ENCODE data around the gene ADCY9.
"Not testable (repeated sequence)": the region's sequence is repeated elsewhere in the genome, so short reads cannot be mapped to it uniquely, and the experiment has no call there.

Gene ADCY9

DNA sequence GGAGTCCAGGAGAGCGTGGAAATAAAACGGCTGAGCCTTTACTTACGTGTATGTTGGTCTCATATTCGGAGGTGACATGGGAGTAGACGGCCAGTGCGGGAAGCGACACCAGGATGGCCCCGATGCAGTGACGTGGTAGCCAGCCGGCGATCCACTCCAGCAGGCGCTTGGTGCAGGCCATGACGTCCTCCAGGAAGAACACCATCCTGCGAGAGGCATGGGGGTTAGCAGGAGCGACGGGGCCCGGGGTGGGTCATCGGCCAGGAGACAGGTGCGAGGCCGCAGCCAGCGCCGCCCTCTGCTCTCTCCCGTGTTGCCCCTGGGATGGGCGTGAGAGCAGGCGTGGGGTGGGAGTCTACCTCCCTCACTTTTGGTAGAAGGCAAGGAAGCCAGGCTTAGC is 137.2 kb downstream of the ADCY9 start:
- no peak for DNase-seq (ENCODE audit: low read depth, low spot score)

DNA sequence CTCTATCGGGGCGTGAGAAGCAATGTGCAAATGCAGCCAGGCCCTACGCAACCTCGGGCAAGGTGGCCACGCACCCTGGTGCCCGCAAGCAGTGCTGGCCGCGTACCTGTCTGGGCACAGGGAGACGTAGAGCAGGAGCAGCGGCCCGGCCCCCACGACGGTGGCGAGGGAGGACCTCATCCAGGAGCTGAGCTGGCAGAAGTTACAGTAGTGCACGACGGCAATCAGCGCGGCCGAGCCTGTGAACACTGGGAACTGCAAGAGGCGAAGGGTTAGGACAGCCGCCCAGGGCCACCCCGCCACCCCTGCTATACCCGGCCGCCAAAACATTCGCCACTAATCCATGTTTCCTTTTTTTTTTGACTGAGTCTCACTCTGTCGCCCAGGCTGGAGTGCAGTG is 138.9 kb downstream of the ADCY9 start:
- no peak for DNase-seq (ENCODE audit: low read depth, low spot score)

DNA sequence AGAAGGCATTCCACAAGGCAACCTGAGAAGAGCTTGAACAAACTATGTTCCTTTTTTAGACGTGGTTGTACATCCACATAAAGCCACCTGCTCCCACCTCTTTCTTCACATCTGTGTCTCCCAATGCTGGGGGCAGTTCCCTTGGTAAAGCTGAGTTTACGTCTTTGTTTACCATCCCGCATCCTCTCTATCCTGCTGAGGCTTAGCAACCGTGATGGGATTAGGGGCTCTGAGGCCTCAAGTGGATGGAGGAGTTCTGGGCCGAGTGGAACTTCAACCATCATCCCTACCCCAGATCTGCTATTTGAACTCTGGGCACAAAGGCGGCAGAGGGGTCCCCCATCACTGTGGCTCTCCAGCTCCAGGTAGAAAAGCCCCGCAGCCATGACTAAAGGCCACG is 141.5 kb downstream of the ADCY9 start:
- no peak for DNase-seq (ENCODE audit: low read depth, low spot score)

DNA sequence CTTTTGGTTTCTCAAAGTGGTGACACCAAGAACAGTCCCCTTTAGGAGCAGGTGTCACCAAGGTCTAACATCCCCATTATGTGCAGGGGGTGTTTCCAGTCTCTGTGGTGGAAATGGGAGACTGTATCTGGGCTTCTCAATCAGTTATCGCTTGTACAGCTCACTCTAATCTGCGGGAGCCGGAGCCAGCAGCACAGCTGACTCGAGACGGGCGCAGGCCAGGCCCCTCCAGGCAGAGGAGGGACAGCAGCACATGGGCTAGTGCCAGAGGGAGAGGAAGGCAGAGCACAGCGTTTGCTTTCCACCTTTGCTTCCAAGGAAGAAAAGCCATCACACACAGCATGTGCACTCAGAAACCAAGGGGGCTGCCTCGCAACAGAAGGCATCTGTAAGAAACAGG is 144.5 kb downstream of the ADCY9 start:
- no peak for DNase-seq (ENCODE audit: low read depth, low spot score)

DNA sequence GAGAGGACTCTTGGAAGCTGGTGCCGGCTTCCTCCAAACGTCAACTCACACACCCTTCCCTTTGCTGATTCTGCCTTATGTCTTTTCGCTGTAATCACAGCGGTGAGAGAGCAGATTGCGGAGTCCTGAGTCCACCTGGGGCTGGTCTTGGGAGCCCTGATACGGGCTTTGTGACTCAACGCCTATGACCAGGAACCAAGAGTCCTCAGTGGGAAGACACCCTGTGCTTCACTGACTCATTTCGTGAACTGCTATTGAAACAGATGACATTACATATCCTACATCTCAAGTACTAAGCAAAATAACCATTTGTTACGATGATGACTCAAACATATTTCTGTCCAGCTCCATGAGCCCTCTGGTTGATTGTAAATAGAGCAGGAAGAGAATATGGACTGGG is 145.0 kb downstream of the ADCY9 start:
- DNase-seq (ENCODE audit: low read depth, low spot score) = no peak

DNA sequence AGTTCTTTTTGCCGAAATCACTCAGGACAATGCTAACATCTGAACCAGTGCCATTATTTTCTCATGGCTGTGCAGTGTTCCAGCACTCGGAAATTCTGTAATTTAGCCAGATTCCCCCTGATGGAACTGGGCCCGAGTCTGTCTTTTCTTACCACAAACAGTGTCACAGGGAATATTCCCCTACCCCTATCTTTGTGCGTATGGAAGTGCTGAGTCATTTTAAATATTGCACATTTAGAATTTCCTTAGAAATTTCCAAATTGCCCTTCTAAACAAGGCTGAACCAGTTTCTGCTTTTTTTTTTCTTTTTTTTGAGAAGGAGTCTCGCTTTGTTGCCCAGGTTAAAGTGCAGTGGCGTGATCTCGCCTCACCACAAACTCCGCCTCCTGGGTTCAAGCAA is 147.7 kb downstream of the ADCY9 start:
- DNase-seq (ENCODE audit: low read depth, low spot score) = no peak

DNA sequence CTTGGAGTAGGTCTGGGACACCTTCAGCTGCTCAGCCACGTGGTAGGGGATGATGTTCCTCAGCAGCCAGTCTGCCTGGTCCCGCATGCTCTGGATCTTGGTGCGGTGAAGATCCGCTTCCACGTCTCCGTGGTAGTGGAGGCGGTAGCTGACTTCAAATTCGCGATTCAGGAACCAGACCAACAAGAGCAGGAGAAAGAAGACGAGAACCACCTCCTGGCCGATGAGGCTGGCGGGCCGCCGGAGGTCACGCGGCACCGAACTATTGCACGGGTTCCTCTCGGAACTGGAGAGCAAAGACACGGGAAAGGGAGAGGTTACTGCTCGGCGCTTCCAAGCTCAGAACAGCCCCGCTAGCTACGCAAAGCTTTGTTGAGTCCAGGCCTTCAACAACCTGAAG is 149.6 kb downstream of the ADCY9 start:
- DNase-seq (ENCODE audit: low read depth, low spot score) = no peak

DNA sequence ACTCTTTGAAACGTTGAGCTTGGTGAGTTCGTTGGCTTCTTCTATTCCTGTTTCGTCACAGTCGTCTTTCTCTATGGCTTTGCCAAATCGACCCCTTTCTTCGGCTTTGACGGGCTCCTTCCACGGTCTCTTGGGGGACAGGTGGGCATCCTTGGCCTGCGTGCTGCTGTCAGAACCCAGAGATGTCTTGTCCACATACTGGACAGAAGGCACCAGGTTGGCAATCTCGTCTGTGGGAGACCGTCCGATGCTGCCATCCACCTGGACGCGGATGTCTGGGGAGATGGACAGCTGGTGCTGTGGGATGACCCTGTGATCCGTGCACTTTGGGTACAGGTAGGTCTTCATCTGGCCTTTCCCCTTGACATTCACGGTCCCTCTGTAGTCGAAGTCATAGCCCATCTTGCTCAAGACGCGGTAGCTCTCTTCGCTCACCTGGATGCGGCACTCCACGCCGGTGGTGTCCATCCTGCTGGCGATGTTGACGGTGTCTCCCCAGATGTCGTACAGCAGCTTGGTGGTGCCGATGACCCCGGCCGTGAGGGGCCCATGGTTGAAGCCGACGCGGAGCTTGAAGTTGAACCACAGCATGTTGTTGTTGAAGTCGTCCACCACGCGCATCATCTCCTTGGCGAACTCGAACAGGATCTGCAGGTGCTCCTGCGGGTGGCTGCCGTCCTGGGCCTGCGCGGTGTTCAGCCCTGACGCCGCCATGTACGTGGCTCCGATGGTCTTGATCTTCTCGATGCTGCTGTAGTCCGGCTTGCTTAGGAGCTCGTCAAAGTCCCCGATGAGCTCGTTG is 150.3 kb downstream of the ADCY9 start:
- no peak for DNase-seq (ENCODE audit: low read depth, low spot score)

DNA sequence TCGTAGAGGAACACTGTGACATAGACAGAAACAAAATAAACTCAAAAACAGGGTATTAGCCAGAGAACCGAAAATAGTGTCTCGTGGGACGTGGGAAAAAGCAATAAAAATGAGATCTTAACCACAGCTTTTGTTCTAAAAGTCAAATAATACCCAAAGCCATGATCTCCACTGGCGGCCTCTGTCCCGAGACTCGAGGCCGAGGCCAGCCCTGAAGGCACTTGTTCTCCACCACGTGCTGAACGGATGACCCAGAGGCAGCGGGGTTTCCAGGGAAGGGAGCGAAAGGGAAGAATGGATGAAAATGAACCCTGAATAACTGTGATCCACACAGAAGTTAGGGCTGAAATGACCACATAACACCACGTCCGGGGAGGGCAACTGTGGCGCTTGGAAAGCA is 150.9 kb downstream of the ADCY9 start:
- no peak for DNase-seq (ENCODE audit: low read depth, low spot score)

DNA sequence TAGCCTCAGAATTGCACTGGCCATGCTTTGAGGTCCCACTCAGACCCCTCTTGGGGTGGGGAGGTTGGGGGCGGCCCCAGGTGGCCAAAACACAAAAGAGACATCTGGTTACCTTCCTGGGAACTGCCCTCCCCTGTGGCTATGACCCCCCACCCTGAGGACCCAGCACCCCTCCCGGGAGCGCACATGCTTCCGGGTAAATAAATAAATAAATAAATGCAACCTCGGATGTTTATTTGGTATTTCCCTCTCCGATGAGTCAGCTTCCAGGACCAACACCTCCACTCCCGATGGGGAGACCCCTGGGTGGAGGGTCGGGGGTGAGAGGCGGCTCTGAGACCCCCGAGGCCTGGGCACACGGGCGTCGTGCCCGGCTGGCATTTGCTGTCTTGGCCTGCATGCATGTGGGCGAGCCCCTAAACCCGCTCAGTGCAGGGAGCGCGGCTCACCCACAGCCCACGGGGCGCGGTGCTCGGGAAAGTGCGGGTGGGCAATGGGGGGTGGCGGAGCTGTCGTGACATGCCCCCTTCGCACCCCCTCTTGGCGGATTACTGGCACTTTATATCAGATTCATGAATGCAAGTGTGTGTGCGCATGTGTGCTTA is 151.5 kb downstream of the ADCY9 start:
- DNase-seq (ENCODE audit: low read depth, low spot score) = no peak

DNA sequence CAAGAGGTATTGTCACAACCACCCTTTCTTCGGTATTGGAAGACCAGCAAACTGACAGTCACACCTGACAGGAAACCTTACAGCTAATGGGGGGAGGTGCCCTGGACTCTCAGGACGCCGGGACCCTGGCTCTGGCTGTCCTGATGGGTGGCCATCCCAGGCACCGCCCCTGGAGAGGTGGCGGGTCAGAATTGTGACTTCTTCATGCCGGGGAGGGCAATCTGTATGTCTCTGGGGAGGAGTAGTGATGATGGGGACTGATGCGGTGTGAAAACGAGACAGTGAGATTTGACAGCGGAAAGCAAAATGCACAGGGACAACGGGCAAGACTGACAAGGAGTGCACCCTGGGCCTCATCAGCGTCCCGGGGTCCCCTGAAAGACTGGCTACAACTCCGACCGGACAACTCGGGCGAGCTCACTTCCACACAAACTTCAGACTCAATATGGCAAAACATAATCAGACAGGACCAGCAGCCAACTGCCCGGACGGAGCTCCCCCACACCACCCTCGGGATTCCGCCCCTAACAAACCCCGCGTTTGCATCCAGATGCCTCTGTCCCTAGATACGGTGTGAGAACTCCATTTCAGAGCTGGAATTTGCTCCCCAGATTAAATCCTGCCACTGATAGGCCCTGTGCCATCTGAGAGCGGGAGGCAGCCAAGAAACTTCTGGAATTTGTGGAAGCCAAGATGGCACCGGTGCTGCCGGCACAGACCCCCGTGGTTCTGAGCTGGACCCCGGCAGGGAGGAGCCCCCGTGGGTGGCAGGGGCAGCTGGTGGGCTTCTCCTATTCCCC is 152.2 kb downstream of the ADCY9 start:
- no peak for DNase-seq (ENCODE audit: low read depth, low spot score)

DNA sequence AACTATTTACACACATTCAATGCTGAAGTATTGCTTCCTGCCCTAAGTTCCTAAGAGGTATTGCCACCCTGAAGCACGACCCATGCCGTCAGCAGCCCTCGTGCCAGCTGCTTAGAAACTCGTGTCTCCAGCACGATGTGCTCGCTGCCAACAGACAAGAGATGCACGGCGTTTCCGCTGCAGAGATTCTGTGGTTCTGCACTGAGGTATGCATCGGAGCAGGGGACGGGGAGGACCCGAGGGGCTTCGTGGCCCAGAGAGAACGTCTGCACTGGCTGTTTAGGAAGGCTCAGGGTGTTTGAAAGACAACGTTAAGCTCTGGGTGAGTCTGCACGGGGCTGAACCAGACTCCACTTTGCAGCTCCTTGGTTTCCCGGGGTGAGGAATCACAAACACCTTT is 153.0 kb downstream of the ADCY9 start:
- DNase-seq (ENCODE audit: low read depth, low spot score) = no peak

DNA sequence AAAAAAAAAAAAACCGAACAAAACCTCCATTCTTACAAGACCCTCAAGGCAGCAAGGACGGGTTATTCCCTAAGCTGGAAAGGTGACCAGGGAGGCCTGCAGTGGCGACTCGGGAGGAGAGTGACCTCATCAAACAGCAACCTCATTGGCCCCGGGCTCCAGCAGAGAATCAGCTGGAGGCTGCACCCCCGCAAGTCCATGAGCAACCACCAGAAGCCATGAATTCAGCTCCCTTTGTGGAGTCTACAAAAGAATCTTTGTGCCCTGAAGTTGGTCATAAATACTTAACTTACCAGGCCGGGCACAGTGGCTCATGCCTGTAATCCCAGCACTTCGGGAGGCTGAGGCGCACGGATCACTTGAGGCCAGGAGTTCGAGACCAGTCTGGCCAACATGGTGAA is 154.8 kb downstream of the ADCY9 start:
- DNase-seq (ENCODE audit: low read depth, low spot score) = no peak

DNA sequence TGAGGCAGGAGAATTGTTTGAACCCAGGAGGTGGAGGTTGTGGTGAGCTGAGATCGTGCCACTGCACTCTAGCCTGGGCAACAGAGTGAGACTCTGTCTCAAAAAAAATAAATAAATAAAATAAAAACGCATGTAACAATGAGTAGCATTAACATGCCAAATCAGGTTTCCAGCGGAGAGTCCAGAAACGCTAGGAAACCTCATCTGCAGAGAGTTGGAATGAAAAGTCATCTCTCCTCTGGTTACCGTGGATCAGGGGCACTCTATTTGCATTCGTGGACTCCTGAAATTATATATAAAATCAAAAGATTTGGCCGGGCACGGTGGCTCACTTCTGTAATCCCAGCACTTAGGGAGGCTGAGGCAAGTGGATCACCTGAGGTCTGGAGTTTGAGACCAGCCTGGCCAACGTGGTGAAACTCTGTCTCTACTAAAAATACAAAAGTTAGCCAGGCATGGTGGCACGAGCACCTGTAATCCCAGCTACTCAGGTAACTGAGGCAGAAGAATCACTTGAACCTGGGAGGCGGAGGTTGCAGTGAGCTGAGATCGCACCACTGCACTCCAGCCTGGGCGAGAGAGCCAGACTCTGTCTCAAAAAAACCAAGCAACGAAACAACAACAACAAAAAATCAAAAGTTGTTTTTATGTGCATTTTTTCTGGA is 156.2 kb downstream of the ADCY9 start:
- DNase-seq (ENCODE audit: low read depth, low spot score) = not testable (repeated sequence)

DNA sequence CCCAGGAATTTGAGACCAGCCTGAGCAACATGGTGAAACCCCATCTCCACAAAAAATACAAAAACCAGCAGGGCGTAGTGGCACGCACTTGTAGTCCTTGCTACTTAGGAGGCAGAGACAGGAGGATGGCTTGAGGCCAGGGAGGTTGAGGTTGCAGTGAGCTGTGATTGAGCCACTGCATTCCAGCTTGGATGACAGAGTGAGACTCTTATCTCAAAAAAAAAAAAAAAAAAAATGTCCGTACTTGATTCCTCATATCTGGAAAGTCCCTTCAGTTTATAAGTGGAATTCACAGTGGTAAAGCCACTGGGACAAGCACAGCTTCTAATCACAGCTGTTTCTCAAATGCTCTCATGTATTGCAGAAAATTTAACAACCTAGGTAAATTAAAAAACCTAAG is 157.1 kb downstream of the ADCY9 start:
- DNase-seq (ENCODE audit: low read depth, low spot score) = no peak

DNA sequence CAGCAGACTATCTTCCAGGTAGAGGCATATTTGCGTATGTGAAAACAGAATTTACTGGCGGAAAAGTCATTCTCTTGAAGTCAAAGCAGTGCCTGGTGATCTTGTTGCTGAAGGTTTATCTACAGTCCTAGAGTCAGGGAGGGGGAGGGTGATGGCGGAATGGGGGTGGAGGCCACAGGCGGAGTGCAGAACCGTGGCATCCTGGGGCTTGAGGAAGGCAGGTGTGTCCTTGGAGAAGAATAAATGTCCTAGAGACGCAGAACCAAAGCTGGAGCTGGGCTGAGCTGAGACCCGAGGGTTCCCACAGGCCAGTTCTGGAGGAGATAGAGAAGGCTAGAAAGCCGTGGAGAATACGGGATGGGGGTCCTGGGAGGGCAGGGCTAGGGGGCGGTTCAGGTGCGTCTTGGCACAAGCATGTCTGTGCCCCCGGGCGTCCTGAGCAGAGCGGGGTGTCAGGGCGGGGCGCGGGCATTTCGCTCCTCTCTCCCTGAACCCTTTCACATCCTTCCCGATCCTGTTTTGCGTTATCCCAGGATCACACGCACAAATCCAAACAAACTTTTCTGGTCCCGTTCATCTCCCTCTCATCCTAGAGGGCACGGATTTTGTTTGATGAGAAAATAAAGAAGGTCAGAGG is 158.8 kb downstream of the ADCY9 start:
- no peak for DNase-seq (ENCODE audit: low read depth, low spot score)

DNA sequence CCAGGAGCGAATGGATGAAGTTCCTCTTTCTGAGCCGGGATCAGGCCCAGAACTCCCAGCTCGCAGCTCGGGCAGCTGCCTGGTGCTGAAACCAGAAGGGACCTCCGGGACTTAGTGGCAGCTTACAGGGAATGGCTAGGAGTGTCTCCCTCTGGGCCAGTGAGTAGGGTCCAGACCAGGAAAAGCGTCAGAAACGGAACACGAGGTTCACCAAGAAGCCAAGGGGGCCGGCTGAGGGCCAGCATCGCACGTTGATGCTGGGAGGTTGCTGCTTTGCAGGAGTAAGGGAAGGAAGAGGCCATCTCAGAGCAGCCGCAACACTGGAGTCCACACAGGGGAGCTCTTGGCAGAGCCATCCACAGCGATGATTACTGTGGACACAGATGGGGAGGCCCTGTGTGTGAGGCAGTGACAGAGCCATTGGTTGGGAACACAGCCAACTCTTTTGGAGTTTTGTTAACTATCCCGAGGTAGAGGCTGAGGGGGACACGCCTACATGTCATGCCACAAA is 161.8 kb downstream of the ADCY9 start:
- no peak for DNase-seq (ENCODE audit: low read depth, low spot score)

DNA sequence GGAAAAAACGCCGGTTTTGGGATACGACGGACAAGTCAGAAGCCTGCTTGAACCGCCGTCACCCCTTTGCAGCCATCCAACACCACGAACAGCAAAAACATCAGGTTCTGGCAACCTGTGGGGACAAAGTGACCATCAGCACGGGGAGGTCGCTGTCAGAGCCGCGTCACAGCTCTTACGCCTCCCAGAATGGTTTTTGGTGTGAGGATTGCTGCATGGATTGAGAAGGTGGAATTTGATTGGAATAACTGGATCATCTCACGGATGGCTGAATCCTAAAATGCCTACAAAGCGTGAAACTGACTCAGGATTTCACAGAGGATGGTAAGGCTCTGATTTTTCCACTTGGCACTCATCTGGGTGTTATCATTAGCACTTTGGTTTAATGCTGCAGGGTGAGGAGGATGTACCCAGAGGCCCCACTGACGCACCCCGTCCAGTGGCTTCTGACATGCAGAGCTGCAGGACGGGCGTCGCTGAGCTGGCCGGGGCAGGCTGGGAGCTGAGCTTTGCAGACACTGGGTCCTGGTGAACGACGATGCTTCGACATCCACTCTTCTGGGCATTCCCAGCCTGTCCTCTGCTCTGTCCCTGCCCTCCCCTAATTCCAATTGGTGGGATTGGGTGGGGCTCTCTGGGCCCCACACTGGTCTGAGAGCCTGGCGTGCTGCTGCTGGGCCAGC is 162.4 kb downstream of the ADCY9 start:
- DNase-seq (ENCODE audit: low read depth, low spot score) = no peak

DNA sequence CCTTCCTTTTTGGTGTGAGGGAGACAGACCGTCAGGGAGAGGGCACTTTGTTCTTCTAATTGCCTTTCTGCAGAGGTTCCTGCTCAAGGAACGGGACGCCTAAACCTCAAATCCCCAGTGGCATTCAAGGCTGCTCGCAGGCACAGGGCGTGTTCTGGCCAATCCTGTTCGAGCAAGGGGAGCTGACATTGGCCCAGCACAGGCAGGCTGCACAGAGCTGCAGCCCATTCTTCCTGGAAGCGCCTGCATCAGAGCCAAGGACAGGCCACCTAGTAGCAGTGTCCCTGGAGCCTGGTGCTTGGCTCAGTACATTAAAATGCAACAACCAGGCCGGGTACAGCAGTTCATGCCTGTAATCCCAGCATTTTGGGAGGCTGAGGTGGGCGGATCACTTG is 163.5 kb downstream of the ADCY9 start:
- DNase-seq (ENCODE audit: low read depth, low spot score) = no peak

DNA sequence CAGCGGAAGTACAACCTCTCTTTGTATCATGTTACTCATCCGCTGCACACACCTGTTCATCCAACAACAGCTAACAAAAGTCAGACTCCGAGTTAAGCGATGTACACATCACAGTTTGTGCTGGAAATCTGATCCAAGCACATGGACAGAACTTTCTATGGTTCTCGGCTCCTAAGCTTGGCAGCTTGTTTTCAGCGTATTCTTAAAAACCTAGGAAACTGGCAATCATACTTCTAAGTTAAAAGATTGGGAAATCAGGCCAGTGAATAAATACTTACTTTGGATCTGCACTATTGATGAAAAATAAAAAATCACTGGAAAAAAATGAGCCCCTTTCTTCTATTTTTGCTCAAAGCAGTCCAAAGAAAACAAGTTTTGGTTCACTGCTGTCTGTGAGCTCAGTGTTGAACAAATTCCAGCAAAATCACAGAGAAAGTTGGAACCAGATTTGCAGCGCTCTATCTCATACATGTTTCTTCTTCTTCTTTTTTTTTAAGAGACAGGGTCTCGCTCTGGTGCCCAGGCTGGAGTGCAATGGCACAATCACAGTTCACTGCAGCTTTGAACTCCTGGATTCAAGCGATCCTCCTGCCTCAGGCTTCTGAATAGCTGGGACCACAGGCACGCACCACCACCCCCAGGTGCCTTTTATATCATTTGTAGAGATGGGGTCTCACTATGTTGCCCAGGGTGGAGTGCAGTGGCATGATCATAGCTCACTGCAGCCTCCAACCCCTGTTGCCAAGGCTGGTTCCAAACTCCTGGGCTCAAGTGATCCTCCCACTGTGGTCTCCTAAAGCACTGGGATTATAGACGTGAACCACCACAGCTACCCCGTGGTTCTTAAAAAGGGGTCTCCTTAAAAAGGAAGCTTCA is 164.1 kb downstream of the ADCY9 start:
- DNase-seq (ENCODE audit: low read depth, low spot score) = no peak

All from iPS DF 19.7 (cell line).